Bronchial epithelial cell (primary cell): ENCODE results near the gene FSHB. TPM values are rescaled to one million over a fixed set of nuclear protein-coding genes. Genes with fewer than 3 reads are reported as not detected.

Source experiments
- DNase-seq: peaks from one replicate; pipeline ENCODE4 v3.0.0-alpha.2; 2010; ENCODE audit warnings: low read depth
- FAIRE-seq: peaks from 2 replicates; lab custom pipeline; 2011; peaks lifted over from hg19 to GRCh38; lab: Jason Lieb, UNC
- H3K27me3 ChIP-seq: 2 replicates; pipeline ENCODE4 v1.5.1; 2011; ENCODE audit warnings: low read length; ENCODE audit not compliant: control insufficient read depth, insufficient read depth
- H3K36me3 ChIP-seq: 2 replicates; pipeline ENCODE4 v1.5.1; 2011; ENCODE audit warnings: low read length; ENCODE audit not compliant: control insufficient read depth, insufficient read depth
- H3K4me3 ChIP-seq: 2 replicates; pipeline ENCODE4 v1.5.1; 2011; ENCODE audit warnings: mild to moderate bottlenecking, low read depth, low read length, control low read depth
- total RNA-seq: library from RNA; depleted of rRNA; stranded (reverse); fragments of >200 nt; gene quantifications from 2 replicates; pipeline ENCODE4 v1.2.1, GENCODE V29; 2014
- TF ChIP-seq, protein P1 (sequence below): IDR thresholded peaks from 2 replicates; pipeline ENCODE4 v1.5.1; 2011; ENCODE audit warnings: mild to moderate bottlenecking, moderate library complexity, low read length, control low read depth, inconsistent platforms; ENCODE audit not compliant: insufficient read depth, severe bottlenecking

The FSHB gene
- total RNA-seq, 1 donor from 2014 or later: not detected

DNA sequence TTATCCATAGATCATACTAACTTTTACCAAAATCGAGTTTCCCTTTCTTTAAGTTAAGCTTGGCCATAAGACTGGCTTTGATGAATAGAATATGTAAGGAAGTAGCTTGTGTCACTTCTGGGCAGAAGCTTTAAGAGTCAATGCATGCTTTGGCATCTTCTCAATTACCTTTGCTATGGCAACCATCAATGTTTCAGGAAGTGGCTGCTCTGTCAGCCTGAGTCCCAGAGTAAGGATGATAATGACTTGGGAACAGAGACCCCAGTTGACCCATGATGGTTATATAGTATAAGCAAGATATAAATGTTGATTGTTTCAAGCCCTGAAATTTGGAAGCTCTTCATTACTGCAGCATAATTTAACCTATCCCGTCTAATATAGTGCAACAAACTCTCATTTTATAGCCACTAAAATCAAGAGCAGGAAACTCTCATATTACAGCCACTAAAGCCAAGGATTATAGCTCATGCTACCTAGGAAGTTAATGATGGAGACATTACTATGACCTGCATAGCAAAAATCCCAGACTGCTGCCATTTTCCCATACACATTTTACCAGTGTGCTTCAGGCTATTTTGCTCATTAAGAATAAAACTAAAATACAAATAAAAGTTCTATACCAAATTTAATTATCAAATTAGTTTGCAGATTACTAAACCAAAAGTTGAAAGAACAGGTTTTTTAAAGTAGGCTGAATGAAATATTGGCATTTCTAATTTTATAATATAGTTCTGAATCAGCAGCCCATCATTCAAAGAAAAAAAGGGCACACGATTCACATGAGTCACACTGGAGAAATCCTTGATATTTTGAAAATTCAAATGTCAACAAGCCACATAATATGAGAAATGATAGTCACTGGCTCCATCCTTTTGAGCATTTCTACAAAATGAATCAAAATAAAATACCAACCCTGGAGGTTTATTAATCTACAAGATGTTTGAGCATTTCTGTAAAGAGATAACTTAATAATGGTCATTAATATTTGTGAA, 23.8 kb downstream of the FSHB start:
- Histone ChIP-seq H3K27me3 (no peaks in the 10 kb centered on the region), H3K4me3 (no peak overlapping the region), H3K36me3 (no peaks in the 10 kb centered on the region)
- FAIRE-seq (no peak), DNase-seq (no peak)
- TF ChIP-seq, protein P1, sequence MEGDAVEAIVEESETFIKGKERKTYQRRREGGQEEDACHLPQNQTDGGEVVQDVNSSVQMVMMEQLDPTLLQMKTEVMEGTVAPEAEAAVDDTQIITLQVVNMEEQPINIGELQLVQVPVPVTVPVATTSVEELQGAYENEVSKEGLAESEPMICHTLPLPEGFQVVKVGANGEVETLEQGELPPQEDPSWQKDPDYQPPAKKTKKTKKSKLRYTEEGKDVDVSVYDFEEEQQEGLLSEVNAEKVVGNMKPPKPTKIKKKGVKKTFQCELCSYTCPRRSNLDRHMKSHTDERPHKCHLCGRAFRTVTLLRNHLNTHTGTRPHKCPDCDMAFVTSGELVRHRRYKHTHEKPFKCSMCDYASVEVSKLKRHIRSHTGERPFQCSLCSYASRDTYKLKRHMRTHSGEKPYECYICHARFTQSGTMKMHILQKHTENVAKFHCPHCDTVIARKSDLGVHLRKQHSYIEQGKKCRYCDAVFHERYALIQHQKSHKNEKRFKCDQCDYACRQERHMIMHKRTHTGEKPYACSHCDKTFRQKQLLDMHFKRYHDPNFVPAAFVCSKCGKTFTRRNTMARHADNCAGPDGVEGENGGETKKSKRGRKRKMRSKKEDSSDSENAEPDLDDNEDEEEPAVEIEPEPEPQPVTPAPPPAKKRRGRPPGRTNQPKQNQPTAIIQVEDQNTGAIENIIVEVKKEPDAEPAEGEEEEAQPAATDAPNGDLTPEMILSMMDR: no peak

DNA sequence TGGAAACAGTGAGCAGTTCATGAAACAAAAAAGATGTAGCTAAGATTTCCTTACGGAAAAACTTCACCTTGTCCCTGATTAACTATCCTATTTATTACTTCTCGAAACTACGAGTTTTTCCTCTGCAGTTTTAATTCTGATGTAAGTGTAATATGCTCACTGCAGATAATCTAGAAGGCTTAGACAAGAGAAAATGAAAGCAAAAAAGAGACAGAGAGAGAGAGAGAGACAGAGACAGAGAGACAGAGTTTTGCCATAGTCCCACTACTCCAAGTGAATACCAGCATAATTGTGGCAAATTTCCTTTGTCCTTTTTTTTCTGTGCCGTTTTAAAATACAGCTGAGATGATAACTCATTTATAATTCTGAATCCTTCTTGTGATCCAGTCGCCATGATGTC, 24.8 kb downstream of the FSHB start:
- Histone ChIP-seq H3K27me3 (no peaks in the 10 kb centered on the region), H3K4me3 (no peak overlapping the region), H3K36me3 (no peaks in the 10 kb centered on the region)
- DNase-seq (no peak), FAIRE-seq (no peak)
- TF ChIP-seq, protein P1: no peak

DNA sequence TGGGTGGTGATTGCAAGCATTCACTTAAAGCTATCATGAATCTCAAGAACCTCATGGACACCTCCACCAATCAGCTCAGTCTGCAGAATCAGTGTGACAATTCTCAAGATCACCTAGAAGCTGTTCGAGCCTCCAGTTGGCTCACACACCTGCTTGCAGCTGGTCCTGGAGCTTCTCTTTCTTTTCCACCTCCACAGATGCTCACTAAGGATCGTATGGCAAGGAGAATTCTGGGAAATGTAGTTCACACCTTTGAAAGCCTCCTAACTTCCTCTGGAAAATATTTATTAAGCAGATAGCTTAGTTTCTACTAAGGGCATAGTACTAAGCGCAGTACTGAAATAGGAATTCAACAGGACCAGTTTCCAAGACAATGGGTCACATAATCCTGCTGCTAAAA, 26.2 kb downstream of the FSHB start:
- TF ChIP-seq, protein P1: no peak
- no peaks in the 10 kb centered on the region for H3K36me3 ChIP-seq
- FAIRE-seq: no peak
- no peak for DNase-seq
- H3K4me3 ChIP-seq: no peak overlapping the region
- no peaks in the 10 kb centered on the region for H3K27me3 ChIP-seq

DNA sequence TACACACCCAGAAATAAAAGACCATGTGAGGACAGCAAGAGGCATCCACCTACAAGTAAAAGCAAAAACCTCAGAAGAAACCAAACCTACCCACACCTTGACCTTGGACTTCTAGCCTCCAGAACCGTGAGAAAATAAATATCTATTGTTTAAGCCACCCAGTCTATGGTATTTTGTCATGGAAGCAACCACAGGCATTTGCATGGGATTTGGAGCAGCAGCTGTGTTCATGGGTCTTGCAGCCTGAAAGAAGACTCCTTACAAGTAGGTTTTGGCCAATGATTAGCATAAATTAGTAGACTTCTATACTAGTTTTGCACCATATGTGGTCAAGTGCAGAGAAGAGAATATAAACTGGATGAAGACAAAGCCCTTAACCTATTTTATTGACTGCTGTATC, 27.9 kb downstream of the FSHB start:
- TF ChIP-seq, protein P1: no peak
- FAIRE-seq (no peak), DNase-seq (no peak)
- Histone ChIP-seq H3K36me3 (no peaks in the 10 kb centered on the region), H3K4me3 (no peak overlapping the region), H3K27me3 (no peaks in the 10 kb centered on the region)

DNA sequence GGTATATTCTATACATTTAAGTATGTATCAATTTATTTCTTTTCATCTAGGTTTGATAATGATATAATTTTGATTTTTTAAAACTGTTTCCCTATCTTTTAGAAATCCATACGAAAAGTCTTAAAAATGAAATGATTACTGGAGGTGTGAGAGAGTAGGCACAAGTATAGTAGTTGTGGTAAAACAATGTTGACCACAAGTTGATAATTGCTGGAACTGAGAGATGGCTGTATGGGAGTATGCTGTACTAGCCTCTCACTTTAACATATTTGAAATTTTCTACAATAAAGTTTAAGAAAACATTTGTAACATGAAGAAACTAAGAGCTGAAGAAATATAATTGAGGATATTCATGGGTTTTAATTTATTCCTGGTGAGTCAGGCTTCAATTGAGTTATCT, 30.0 kb downstream of the FSHB start:
- no peak for DNase-seq
- no peak for FAIRE-seq
- no peaks in the 10 kb centered on the region for H3K36me3 ChIP-seq

More for the DNA sequence above, 30.0 kb downstream of the FSHB start:
- TF ChIP-seq, protein P1: no peak
- Histone ChIP-seq H3K4me3 (no peak overlapping the region), H3K27me3 (no peaks in the 10 kb centered on the region)
